Tibial nerve (tissue), 4 donors: ENCODE data around the gene DNM3. TPM values are rescaled to one million over a fixed set of nuclear protein-coding genes. Genes with fewer than 3 reads are reported as not detected.

Experiments used
- DNase-seq, 2 donors: peaks; one replicate each; pipeline ENCODE4 v3.0.0-alpha.2; 2019; ENCODE audit warnings: low spot score in 2 of 2
- H3K27ac ChIP-seq, 4 donors: fragments of 200-600 bp; sonication (generic) in 3 of 4; one replicate each; pipeline ENCODE4 v1.5.1; 2017 to 2019; ENCODE audit warnings: mild to moderate bottlenecking in 1 of 4
- H3K27me3 ChIP-seq, 2 donors: fragments of 200-600 bp; sonication (generic) in 1 of 2; one replicate each; pipeline versions ENCODE4 v1.5.1 to v1.6.0; 2017 to 2019
- H3K36me3 ChIP-seq, 3 donors: fragments of 200-600 bp; sonication (generic); one replicate each; pipeline ENCODE4 v1.5.1; 2018 to 2019
- H3K4me1 ChIP-seq, 4 donors: fragments of 200-600 bp; sonication (generic) in 3 of 4; one replicate each; pipeline ENCODE4 v1.5.1; 2017 to 2019
- H3K4me3 ChIP-seq, 4 donors: fragments of 200-600 bp; sonication (generic) in 3 of 4; one replicate each; pipeline ENCODE4 v1.5.1; 2017 to 2019; ENCODE audit warnings: mild to moderate bottlenecking in 1 of 4, moderate library complexity in 1 of 4
- H3K9me3 ChIP-seq, 4 donors: fragments of 200-600 bp; sonication (generic) in 3 of 4; one replicate each; pipeline ENCODE4 v1.5.1; 2017 to 2019
- CTCF ChIP-seq, 5 experiments: fragments of 200-600 bp in 3 of 5; fragments of 450-650 bp in 2 of 5; sonication (generic) in 3 of 5; IDR thresholded peaks; one replicate each; pipeline ENCODE4 v1.5.1; 2016 to 2019; ENCODE audit warnings: antibody characterized with exemption in 5 of 5, mild to moderate bottlenecking in 3 of 5, moderate library complexity in 2 of 5
- EP300 ChIP-seq, 2 donors: sonication (generic); formaldehyde crosslinking; IDR thresholded peaks; one replicate each; pipeline ENCODE4 v1.6.1; 2017; ENCODE audit warnings: antibody characterized with exemption in 2 of 2, mild to moderate bottlenecking in 1 of 2
- POLR2A ChIP-seq, 2 donors: fragments of 450-650 bp; IDR thresholded peaks; one replicate each; pipeline ENCODE4 v1.6.1; 2017; ENCODE audit warnings: antibody characterized with exemption in 2 of 2, mild to moderate bottlenecking in 2 of 2, moderate library complexity in 2 of 2
- WGBS, 2 donors: methylation state at CpG; one replicate each; pipeline ENCODE4 v1.1.5; 2018; 5-methylcytosine and 5-hydroxymethylcytosine counted together
- total RNA-seq, 4 donors: library from RNA; depleted of rRNA; stranded (reverse); fragments of >200 nt; gene quantifications; one replicate each; pipeline ENCODE4 v1.1.0, GENCODE V29; 2016

DNM3 gene
- total RNA-seq, 4 donors from 2014 or later = 9.8 to 15.3 (median 12.3) TPM

GRCh38 chr1:171873664-171874063, 32.4 kb downstream of the DNM3 start:
- no peaks in the 10 kb centered on the region for H3K9me3 ChIP-seq
- no peak overlapping the region for H3K4me3 ChIP-seq
- H3K27ac ChIP-seq = no peak overlapping the region
- no peak for DNase-seq
- peaks cover 0 to 9% (median 0%) of the 10 kb centered on the region in 4 donors for H3K4me1 ChIP-seq
- H3K27me3 ChIP-seq = no peaks in the 10 kb centered on the region
- WGBS, 2 donors = 74 to 85% methylated on average over 5 of the region's 5 CpGs
- TF ChIP-seq POLR2A (IDR thresholded peaks at IDR 0.05) = no peak
- no peak for TF ChIP-seq EP300 (IDR thresholded peaks at IDR 0.05)
- no peak for TF ChIP-seq CTCF (IDR thresholded peaks at IDR 0.05)
- H3K36me3 ChIP-seq = no peaks in the 10 kb centered on the region

- no peak for DNase-seq
- Histone ChIP-seq H3K4me3 (no peak overlapping the region), H3K4me1 (peaks cover 0 to 6% (median 3%) of the 10 kb centered on the region in 4 donors), H3K9me3 (no peaks in the 10 kb centered on the region), H3K27ac (peak overlapping the region in 1 of 4 donors; percentile 13), H3K36me3 (no peaks in the 10 kb centered on the region), H3K27me3 (no peaks in the 10 kb centered on the region)
- TF ChIP-seq EP300 (IDR thresholded peaks at IDR 0.05) = peak in 1 of 2 donors; percentile 13
- no peak for TF ChIP-seq POLR2A (IDR thresholded peaks at IDR 0.05)
- WGBS, 2 donors = 28 to 37% methylated on average over 3 of the region's 3 CpGs
Measured at GRCh38 chr1:171877701-171878100, 36.4 kb downstream of the DNM3 start.

- no peak overlapping the region for H3K4me3 ChIP-seq
- no peaks in the 10 kb centered on the region for H3K27me3 ChIP-seq
- TF ChIP-seq CTCF (IDR thresholded peaks at IDR 0.05) (no peak), POLR2A (IDR thresholded peaks at IDR 0.05) (no peak), EP300 (IDR thresholded peaks at IDR 0.05) (no peak)
- H3K4me1 ChIP-seq = peaks cover 0 to 6% (median 3%) of the 10 kb centered on the region in 4 donors
- no peaks in the 10 kb centered on the region for H3K9me3 ChIP-seq
- WGBS, 2 donors = 91 to 93% methylated on average over 4 of the region's 4 CpGs
- H3K27ac ChIP-seq = peak overlapping the region in 1 of 4 donors; percentile 47
- DNase-seq = no peak
- H3K36me3 ChIP-seq = no peaks in the 10 kb centered on the region
Measured at GRCh38 chr1:171879556-171879955, 38.3 kb downstream of the DNM3 start.

- DNase-seq = no peak
- Histone ChIP-seq H3K36me3 (no peaks in the 10 kb centered on the region), H3K4me3 (no peak overlapping the region), H3K4me1 (peaks cover 0 to 6% (median 3%) of the 10 kb centered on the region in 4 donors), H3K9me3 (no peaks in the 10 kb centered on the region), H3K27me3 (no peaks in the 10 kb centered on the region), H3K27ac (peak overlapping the region in 1 of 4 donors; percentile 14)
- TF ChIP-seq EP300 (IDR thresholded peaks at IDR 0.05) = no peak
- TF ChIP-seq CTCF (IDR thresholded peaks at IDR 0.05) = no peak
- no peak for TF ChIP-seq POLR2A (IDR thresholded peaks at IDR 0.05)
- 17 to 53% methylated on average over 1 of the region's 1 CpG for WGBS, 2 donors
Measured at GRCh38 chr1:171881442-171881841, 40.1 kb downstream of the DNM3 start.

- Histone ChIP-seq H3K9me3 (peaks cover 0 to 2% (median 0%) of the 10 kb centered on the region in 4 donors), H3K27ac (no peak overlapping the region), H3K27me3 (no peaks in the 10 kb centered on the region), H3K4me3 (no peak overlapping the region), H3K4me1 (peaks cover 0 to 6% (median 3%) of the 10 kb centered on the region in 4 donors), H3K36me3 (no peaks in the 10 kb centered on the region)
- TF ChIP-seq CTCF (IDR thresholded peaks at IDR 0.05) = no peak
- 74 to 78% methylated on average over 4 of the region's 4 CpGs for WGBS, 2 donors
- no peak for DNase-seq
Measured at GRCh38 chr1:171883849-171884248, 42.6 kb downstream of the DNM3 start.

- peaks cover 0 to 2% (median 0%) of the 10 kb centered on the region in 4 donors for H3K9me3 ChIP-seq
- TF ChIP-seq CTCF (IDR thresholded peaks at IDR 0.05) (no peak), POLR2A (IDR thresholded peaks at IDR 0.05) (no peak), EP300 (IDR thresholded peaks at IDR 0.05) (no peak)
- H3K4me3 ChIP-seq = no peak overlapping the region
- 63 to 68% methylated on average over 1 of the region's 1 CpG for WGBS, 2 donors
- no peak for DNase-seq
- no peaks in the 10 kb centered on the region for H3K36me3 ChIP-seq
- no peaks in the 10 kb centered on the region for H3K27me3 ChIP-seq
- H3K4me1 ChIP-seq = peaks cover 0 to 6% (median 2%) of the 10 kb centered on the region in 4 donors
- H3K27ac ChIP-seq = no peak overlapping the region
Measured at GRCh38 chr1:171884475-171884874, 43.2 kb downstream of the DNM3 start.
